Aorta (tissue), 5 donors: Measurements from ENCODE around the gene PFKP. TPM values are rescaled to one million over a fixed set of nuclear protein-coding genes. Genes with fewer than 3 reads are reported as not detected.

Experiments used
- ATAC-seq: fragments of 200-7000 bp; cut with Tn5 transposase; one replicate; pipeline ENCODE4 v1.9.1; 2022; ENCODE audit warnings: moderate library complexity; ENCODE audit not compliant: low FRiP score
- DNase-seq, 2 donors: peaks; one replicate each; pipeline ENCODE4 v3.0.0-alpha.2; 2020
- H3K27ac ChIP-seq, 2 donors: one replicate each; pipeline ENCODE4 v1.5.1; 2013; ENCODE audit warnings: low read length in 2 of 2, mild to moderate bottlenecking in 2 of 2, moderate library complexity in 2 of 2, control low read depth in 1 of 2, inconsistent platforms in 1 of 2, low read depth in 1 of 2
- H3K27me3 ChIP-seq, 2 donors: one replicate each; pipeline ENCODE4 v1.6.1; 2013; ENCODE audit warnings: control low read depth in 1 of 2, low read length in 1 of 2, mild to moderate bottlenecking in 1 of 2, moderate library complexity in 1 of 2; ENCODE audit not compliant: insufficient read depth in 2 of 2, control insufficient read depth in 1 of 2
- H3K36me3 ChIP-seq, 2 donors: one replicate each; pipeline ENCODE4 v1.6.1; 2013; ENCODE audit warnings: control low read depth in 1 of 2, low read length in 1 of 2, mild to moderate bottlenecking in 1 of 2; ENCODE audit not compliant: insufficient read depth in 2 of 2, control insufficient read depth in 1 of 2
- H3K4me1 ChIP-seq, 2 donors: one replicate each; pipeline ENCODE4 v1.6.1; 2013; ENCODE audit warnings: low read length in 2 of 2, control low read depth in 1 of 2, mild to moderate bottlenecking in 1 of 2, moderate library complexity in 1 of 2; ENCODE audit not compliant: insufficient read depth in 2 of 2, control insufficient read depth in 1 of 2
- H3K4me3 ChIP-seq, 2 donors: one replicate each; pipeline ENCODE4 v1.5.1; 2013; ENCODE audit warnings: low read length in 2 of 2, control low read depth in 1 of 2, mild to moderate bottlenecking in 1 of 2
- H3K9me3 ChIP-seq: one replicate; pipeline ENCODE4 v1.6.1; 2013; ENCODE audit warnings: mild to moderate bottlenecking, low read length; ENCODE audit not compliant: control insufficient read depth
- WGBS, 2 donors: extraction: QIAGEN DNeasy Blood & Tissue Kit; methylation state at CpG; one replicate each; pipeline ENCODE4 v1.1.7; 2013; 5-methylcytosine and 5-hydroxymethylcytosine counted together
- intact Hi-C, 2 donors: fragments of 100-400 bp; cut with DNase I; formaldehyde crosslinking; loops; one replicate each; pipeline versions ENCODE4 v1.14.2 to v1.15.0; 2022
- polyA plus RNA-seq, 2 donors: library from polyadenylated mRNA; stranded (reverse); fragments of 200-250 nt; gene quantifications; one replicate each; pipeline ENCODE4 v1.2.3, GENCODE V29; 2013
- total RNA-seq, 2 donors: library from RNA; stranded (reverse); fragmentation: NEBNext Ultra II Directional; extraction: Animal tissue kit (Norgen Biotek cat#: 25700); gene quantifications; one replicate each; pipeline ENCODE4 v1.2.1, GENCODE V29; 2021
- donor health status: healthy with polysubstance abuse.
- donor health status: Bipolar disorder and iron deficiency.
- donor health status: DM: no; HTN: no; CAD: no.
- donor health status: DM: no; HTN: no; CAD: no.
- donor health status: DM: yes; HTN: yes; CAD: no.

PFKP gene
- total and polyA plus RNA-seq, 4 donors: 40.3 to 167 (median 119) TPM

GRCh38 chr10:3108575-3109105 lies 41.3 kb downstream of the PFKP start:
- 96% methylated on average over 21 of the region's 21 CpGs for WGBS, 2 donors
- DNase-seq (no peak), ATAC-seq (no peak)
- no peaks in the 10 kb centered on the region for H3K27me3 ChIP-seq
- no peaks in the 10 kb centered on the region for H3K4me1 ChIP-seq
- intact Hi-C loops: loop anchor here in 1 of 2 donors (5.0 kb wide), 1 partner anchor 41 kb away; the partner anchor contains the start of gene PFKP
- peaks cover 0 to 8% of the 10 kb centered on the region in 2 donors for H3K36me3 ChIP-seq
- H3K4me3 ChIP-seq: no peak overlapping the region
- no peak overlapping the region for H3K27ac ChIP-seq
- H3K9me3 ChIP-seq: no peaks in the 10 kb centered on the region

DNA sequence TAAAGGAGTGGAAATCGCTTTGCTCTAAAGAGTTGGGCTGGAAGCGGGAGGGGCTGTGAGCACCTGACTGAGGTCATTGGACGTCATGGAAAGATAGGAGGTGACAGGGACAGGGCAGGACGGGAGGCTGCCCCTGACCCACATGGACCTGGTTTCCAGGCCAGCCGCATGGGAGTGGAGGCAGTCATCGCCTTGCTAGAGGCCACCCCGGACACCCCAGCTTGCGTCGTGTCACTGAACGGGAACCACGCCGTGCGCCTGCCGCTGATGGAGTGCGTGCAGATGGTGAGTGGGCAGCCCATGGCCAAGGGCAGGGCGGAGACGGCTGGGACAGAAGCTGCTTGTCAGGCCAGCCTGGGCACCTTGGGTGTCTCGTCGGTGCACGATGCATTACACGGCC lies 41.8 kb downstream of the PFKP start:
- DNase-seq (peak in 1 of 2 donors; percentile 44), ATAC-seq (no peak)
- WGBS, 2 donors: 96 to 97% methylated on average over 21 of the region's 21 CpGs
- H3K36me3 ChIP-seq: peaks cover 0 to 9% of the 10 kb centered on the region in 2 donors
- H3K4me1 ChIP-seq: no peaks in the 10 kb centered on the region
- H3K4me3 ChIP-seq: no peak overlapping the region
- H3K9me3 ChIP-seq: no peaks in the 10 kb centered on the region
- H3K27me3 ChIP-seq: no peaks in the 10 kb centered on the region
- intact Hi-C loops: loop anchor here in 1 of 2 donors (5.0 kb wide), 1 partner anchor 42 kb away; the partner anchor contains the start of gene PFKP
- H3K27ac ChIP-seq: no peak overlapping the region

GRCh38 chr10:3109633-3110032 lies 42.3 kb downstream of the PFKP start:
- no peaks in the 10 kb centered on the region for H3K9me3 ChIP-seq
- no peak overlapping the region for H3K4me3 ChIP-seq
- no peak for ATAC-seq
- no peak overlapping the region for H3K27ac ChIP-seq
- intact Hi-C loops: loop anchor here in 1 of 2 donors (5.0 kb wide), 1 partner anchor 42 kb away; the partner anchor contains the start of gene PFKP
- DNase-seq: peak in 1 of 2 donors; percentile 30
- no peaks in the 10 kb centered on the region for H3K27me3 ChIP-seq
- no peaks in the 10 kb centered on the region for H3K4me1 ChIP-seq
- 92 to 97% methylated on average over 12 of the region's 12 CpGs for WGBS, 2 donors
- peaks cover 0 to 10% of the 10 kb centered on the region in 2 donors for H3K36me3 ChIP-seq

GRCh38 chr10:3110782-3111620 lies 43.7 kb downstream of the PFKP start:
- Histone ChIP-seq H3K4me1 (no peaks in the 10 kb centered on the region), H3K27ac (no peak overlapping the region), H3K36me3 (peaks cover 0 to 10% of the 10 kb centered on the region in 2 donors), H3K4me3 (no peak overlapping the region), H3K27me3 (no peaks in the 10 kb centered on the region), H3K9me3 (no peaks in the 10 kb centered on the region)
- whole genome bisulfite sequencing, 2 donors: 81 to 89% methylated on average over 9 of the region's 9 CpGs
- DNase-seq: peak in 1 of 2 donors; percentile 6
- ATAC-seq: no peak
- intact Hi-C loops: no loop called here

GRCh38 chr10:3111621-3112163 lies 44.3 kb downstream of the PFKP start:
- Histone ChIP-seq H3K4me1 (no peaks in the 10 kb centered on the region), H3K27me3 (no peaks in the 10 kb centered on the region), H3K9me3 (no peaks in the 10 kb centered on the region), H3K36me3 (peaks cover 0 to 10% of the 10 kb centered on the region in 2 donors), H3K4me3 (no peak overlapping the region), H3K27ac (no peak overlapping the region)
- DNase-seq (peak in 1 of 2 donors; percentile 54), ATAC-seq (no peak)
- 36 to 39% methylated on average over 15 of the region's 15 CpGs for WGBS, 2 donors
- intact Hi-C loops: no loop called here

DNA sequence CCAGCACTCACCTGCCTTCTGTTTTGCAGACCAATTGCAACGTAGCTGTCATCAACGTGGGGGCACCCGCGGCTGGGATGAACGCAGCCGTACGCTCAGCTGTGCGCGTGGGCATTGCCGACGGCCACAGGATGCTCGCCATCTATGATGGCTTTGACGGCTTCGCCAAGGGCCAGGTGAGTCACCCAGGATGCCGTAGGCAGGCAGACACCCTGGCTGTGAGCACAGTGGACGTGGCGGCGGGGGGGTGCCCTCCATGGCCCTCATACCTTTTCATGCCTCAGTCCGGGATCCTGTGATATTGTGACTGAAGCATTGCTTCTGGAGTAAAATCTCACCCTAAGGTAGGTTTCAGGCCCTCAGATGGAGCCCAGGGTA lies 46.0 kb downstream of the PFKP start:
- Histone ChIP-seq H3K36me3 (peaks cover 0 to 12% of the 10 kb centered on the region in 2 donors), H3K27ac (no peak overlapping the region), H3K4me3 (no peak overlapping the region), H3K27me3 (no peaks in the 10 kb centered on the region), H3K9me3 (no peaks in the 10 kb centered on the region), H3K4me1 (no peaks in the 10 kb centered on the region)
- no peak for ATAC-seq
- intact Hi-C loops: no loop called here
- 92 to 95% methylated on average over 19 of the region's 19 CpGs for WGBS, 2 donors
- DNase-seq: peak in 1 of 2 donors; percentile 26

DNA sequence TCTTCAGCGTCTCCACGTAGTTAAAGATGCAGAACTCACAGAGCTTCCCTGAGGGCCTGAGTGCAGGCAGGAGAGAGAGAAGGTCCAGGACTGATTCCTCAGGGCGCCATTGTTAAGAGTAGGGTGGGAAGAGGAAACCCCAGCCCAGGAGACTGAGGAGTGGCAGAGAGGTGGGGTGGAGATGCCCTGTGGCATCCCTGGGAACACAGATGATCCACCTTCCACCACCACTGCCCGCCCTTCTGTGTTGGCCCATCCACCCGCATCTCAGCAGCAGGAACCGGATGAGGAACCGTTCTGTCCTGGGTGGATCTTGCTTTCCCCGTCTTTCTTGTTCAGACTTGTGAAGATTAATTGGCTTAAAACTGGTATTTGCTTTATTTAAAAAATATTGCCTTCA lies 48.3 kb downstream of the PFKP start:
- ATAC-seq (no peak), DNase-seq (no peak)
- H3K36me3 ChIP-seq: peaks cover 0 to 12% of the 10 kb centered on the region in 2 donors
- H3K27me3 ChIP-seq: no peaks in the 10 kb centered on the region
- WGBS, 2 donors: 88 to 91% methylated on average over 8 of the region's 8 CpGs
- no peaks in the 10 kb centered on the region for H3K9me3 ChIP-seq
- intact Hi-C loops: no loop called here
- peaks cover 0 to 2% of the 10 kb centered on the region in 2 donors for H3K4me1 ChIP-seq
- no peak overlapping the region for H3K4me3 ChIP-seq
- no peak overlapping the region for H3K27ac ChIP-seq

GRCh38 chr10:3116508-3117100 lies 49.3 kb downstream of the PFKP start:
- Histone ChIP-seq H3K27ac (no peak overlapping the region), H3K4me3 (no peak overlapping the region), H3K9me3 (no peaks in the 10 kb centered on the region), H3K4me1 (peaks cover 0 to 2% of the 10 kb centered on the region in 2 donors), H3K27me3 (no peaks in the 10 kb centered on the region), H3K36me3 (peaks cover 0 to 10% of the 10 kb centered on the region in 2 donors)
- 60 to 63% methylated on average over 20 of the region's 20 CpGs for WGBS, 2 donors
- intact Hi-C loops: no loop called here
- no peak for DNase-seq
- no peak for ATAC-seq
